Spleen (tissue), 11 donors: ENCODE measurements around the gene LYRM7. TPM values are rescaled to one million over a fixed set of nuclear protein-coding genes. Genes with fewer than 3 reads are reported as not detected.

Source experiments
- DNase-seq: peaks from one replicate; pipeline ENCODE4 v3.0.0-alpha.2; 2020
- H3K27ac ChIP-seq, 8 donors: fragments of 200-600 bp; sonication (generic) in 7 of 8; 1 replicate in 4 of 8; 2 replicates in 4 of 8; pipeline versions ENCODE4 v1.5.0 to v1.8.0; 2016 to 2021; ENCODE audit warnings: inconsistent platforms in 4 of 8, mild to moderate bottlenecking in 4 of 8, moderate library complexity in 1 of 8
- H3K27me3 ChIP-seq, 7 donors: fragments of 200-600 bp; sonication (generic) in 6 of 7; replicated peaks in 1 of 7; 1 replicate in 4 of 7; 2 replicates in 3 of 7; pipeline versions ENCODE4 v1.5.0 to v1.8.0; 2016 to 2021; ENCODE audit warnings: inconsistent platforms in 3 of 7, mild to moderate bottlenecking in 1 of 7
- H3K36me3 ChIP-seq, 6 donors: fragments of 200-600 bp; sonication (generic) in 5 of 6; 1 replicate in 4 of 6; 2 replicates in 2 of 6; pipeline versions ENCODE4 v1.5.0 to v1.8.0; 2016 to 2021; ENCODE audit warnings: inconsistent platforms in 2 of 6
- H3K4me1 ChIP-seq, 6 donors: fragments of 200-600 bp; sonication (generic) in 5 of 6; 1 replicate in 3 of 6; 2 replicates in 3 of 6; pipeline versions ENCODE4 v1.5.0 to v1.8.0; 2016 to 2021; ENCODE audit warnings: inconsistent platforms in 3 of 6
- H3K4me3 ChIP-seq, 8 donors: fragments of 200-600 bp; sonication (generic) in 7 of 8; 1 replicate in 4 of 8; 2 replicates in 4 of 8; pipeline versions ENCODE4 v1.5.0 to v1.8.0; 2016 to 2021; ENCODE audit warnings: inconsistent platforms in 4 of 8, mild to moderate bottlenecking in 4 of 8, moderate library complexity in 2 of 8
- H3K9me3 ChIP-seq, 8 donors: fragments of 200-600 bp; sonication (generic) in 7 of 8; 1 replicate in 4 of 8; 2 replicates in 4 of 8; pipeline versions ENCODE4 v1.5.0 to v1.8.0; 2016 to 2021; ENCODE audit warnings: inconsistent platforms in 4 of 8
- POLR2A ChIP-seq, 3 donors: fragments of 450-650 bp; IDR thresholded peaks; one replicate each; pipeline ENCODE4 v1.5.1; 2017; ENCODE audit warnings: antibody characterized with exemption in 3 of 3, mild to moderate bottlenecking in 1 of 3
- POLR2AphosphoS5 ChIP-seq, 3 donors: sonication (generic); formaldehyde crosslinking; IDR thresholded peaks; one replicate each; pipeline ENCODE4 v1.5.1; 2017; ENCODE audit warnings: antibody characterized with exemption in 3 of 3
- WGBS, 5 donors: extraction: QIAGEN DNeasy Blood & Tissue Kit in 3 of 5; methylation state at CpG; one replicate each; pipeline versions ENCODE4 v1.1.5 to v1.1.7; 2013 to 2018; 5-methylcytosine and 5-hydroxymethylcytosine counted together
- intact Hi-C: fragments of 100-400 bp; cut with DNase I; formaldehyde crosslinking; loops from one replicate; pipeline ENCODE4 v1.15.0; 2023; ENCODE audit warnings: low total_unique reads
- polyA plus RNA-seq, 3 donors: library from polyadenylated mRNA; stranded (reverse); fragments of 200-250 nt; gene quantifications; one replicate each; pipeline ENCODE4 v1.2.1, GENCODE V29; 2013
- total RNA-seq, 7 donors: library from RNA; depleted of rRNA in 3 of 7; stranded (reverse); fragments of >200 nt in 3 of 7; fragmentation: NEBNext Ultra II Directional in 4 of 7; extraction: Animal tissue kit (Norgen Biotek cat#: 25700) in 4 of 7; gene quantifications; one replicate each; pipeline versions ENCODE4 v1.1.0 to v1.2.1, GENCODE V29; 2016 to 2021
- TF ChIP-seq, protein P1 (sequence below), 11 experiments: fragments of 200-600 bp in 7 of 11; fragments of 450-650 bp in 4 of 11; sonication (generic) in 4 of 11; IDR thresholded peaks in 8 of 11; conservative IDR thresholded peaks in 3 of 11; 1 replicate in 7 of 11; 2 replicates in 4 of 11; pipeline versions ENCODE4 v1.4.0 to v1.8.0; 2016 to 2021; ENCODE audit warnings: antibody characterized with exemption in 11 of 11, inconsistent platforms in 4 of 11, mild to moderate bottlenecking in 1 of 11
- donor health status: healthy with polysubstance abuse.
- donor health status: DM: no; HTN: no; CAD: no; lungs with moderate emphysema.
- donor health status: DM: no; HTN: no; CAD: no.
- donor health status: Bipolar disorder and iron deficiency.
- donor health status: healthy.
- donor health status: DM: no; HTN: no; CAD: no.
- donor health status: DM: yes; HTN: yes; CAD: no.

LYRM7 gene
- total and polyA plus RNA-seq, 10 donors: 3.2 to 13.3 (median 9.0) TPM

DNA sequence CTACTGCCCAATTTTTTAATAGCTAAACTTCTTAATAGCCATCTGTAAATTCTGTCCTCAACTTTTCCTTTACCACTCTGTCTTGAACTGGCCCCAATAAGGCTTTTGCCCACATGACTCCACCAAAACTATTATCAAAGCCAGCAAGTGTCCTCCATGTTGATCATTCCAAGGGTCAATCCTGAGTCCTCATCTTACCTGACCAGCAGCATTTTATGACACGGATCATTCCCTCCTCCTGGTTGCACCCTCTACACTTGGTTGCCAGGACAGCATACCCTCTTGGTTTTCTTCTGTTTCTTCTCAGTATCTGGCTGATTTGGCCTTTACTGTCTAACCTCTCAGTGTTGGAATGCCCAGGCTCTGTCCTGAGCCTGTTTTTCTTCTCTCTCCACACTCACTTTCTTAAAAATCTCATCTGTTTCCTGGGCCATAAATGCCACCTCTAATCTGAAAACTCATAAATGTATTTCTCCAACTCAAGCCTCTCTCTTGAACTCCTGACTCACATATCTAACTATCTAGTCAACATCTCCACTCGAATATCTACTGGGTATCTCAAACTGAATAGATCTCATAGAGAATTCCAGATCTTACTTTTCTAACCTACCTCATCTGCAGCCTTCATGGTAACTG, 53.1 kb downstream of the LYRM7 start:
- peaks cover 9 to 59% (median 23%) of the 10 kb centered on the region in 6 donors for H3K4me1 ChIP-seq
- intact Hi-C loops: no loop called here
- DNase-seq: no peak
- H3K27me3 ChIP-seq: no peaks in the 10 kb centered on the region
- H3K27ac ChIP-seq: peak overlapping the region in 7 of 8 donors; percentile 15 to 77 (median 65)
- no peaks in the 10 kb centered on the region for H3K9me3 ChIP-seq
- TF ChIP-seq POLR2A (IDR thresholded peaks at IDR 0.05): no peak
- no peak for TF ChIP-seq POLR2AphosphoS5 (IDR thresholded peaks at IDR 0.05)
- TF ChIP-seq, protein P1, sequence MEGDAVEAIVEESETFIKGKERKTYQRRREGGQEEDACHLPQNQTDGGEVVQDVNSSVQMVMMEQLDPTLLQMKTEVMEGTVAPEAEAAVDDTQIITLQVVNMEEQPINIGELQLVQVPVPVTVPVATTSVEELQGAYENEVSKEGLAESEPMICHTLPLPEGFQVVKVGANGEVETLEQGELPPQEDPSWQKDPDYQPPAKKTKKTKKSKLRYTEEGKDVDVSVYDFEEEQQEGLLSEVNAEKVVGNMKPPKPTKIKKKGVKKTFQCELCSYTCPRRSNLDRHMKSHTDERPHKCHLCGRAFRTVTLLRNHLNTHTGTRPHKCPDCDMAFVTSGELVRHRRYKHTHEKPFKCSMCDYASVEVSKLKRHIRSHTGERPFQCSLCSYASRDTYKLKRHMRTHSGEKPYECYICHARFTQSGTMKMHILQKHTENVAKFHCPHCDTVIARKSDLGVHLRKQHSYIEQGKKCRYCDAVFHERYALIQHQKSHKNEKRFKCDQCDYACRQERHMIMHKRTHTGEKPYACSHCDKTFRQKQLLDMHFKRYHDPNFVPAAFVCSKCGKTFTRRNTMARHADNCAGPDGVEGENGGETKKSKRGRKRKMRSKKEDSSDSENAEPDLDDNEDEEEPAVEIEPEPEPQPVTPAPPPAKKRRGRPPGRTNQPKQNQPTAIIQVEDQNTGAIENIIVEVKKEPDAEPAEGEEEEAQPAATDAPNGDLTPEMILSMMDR (IDR thresholded peaks at IDR 0.05 in 8 of 11, conservative IDR thresholded peaks at IDR 0.05 in 3 of 11): no peak
- H3K36me3 ChIP-seq: no peaks in the 10 kb centered on the region
- 77 to 89% (median 83%) methylated on average over 2 of the region's 2 CpGs for WGBS, 5 donors
- H3K4me3 ChIP-seq: no peak overlapping the region

DNA sequence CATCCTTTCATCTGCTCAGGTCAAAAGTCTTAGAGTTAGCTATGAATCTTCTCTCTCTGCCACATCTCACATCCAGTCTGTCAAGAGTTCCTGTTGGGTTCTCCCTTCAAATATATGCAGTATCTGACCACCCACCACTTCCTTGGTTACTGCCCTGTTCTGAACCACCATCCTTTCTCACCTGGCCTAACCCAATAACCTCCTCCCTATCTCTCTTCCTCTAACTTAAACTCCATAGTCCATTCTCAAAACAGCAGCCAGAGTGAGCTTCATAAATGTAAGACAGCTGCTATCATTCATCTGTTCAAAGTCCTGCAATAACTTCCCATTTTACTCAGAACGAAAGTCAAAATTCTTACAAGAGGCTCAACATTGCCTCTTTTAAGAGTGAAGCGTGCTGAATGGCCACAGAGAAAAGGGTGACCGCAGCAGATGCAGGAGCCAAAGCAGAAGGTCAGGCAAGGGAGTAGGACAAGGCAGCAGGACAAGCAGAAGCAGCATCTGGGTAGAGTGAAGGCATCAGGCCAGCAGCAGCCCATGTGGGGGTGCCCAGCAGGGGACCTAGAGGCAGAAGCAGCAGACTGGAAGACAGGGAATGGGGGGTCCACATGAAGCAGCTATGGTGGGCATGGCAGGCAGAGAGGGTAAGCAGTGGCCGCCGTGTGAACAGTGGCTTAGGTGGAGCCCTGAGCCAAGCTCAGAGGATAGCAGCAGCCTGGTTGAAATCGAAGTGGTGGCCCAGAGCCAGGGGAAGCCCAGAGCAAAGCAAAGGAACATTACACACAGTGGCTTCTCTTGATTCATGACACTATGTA, 53.9 kb downstream of the LYRM7 start:
- H3K36me3 ChIP-seq: no peaks in the 10 kb centered on the region
- intact Hi-C loops: no loop called here
- no peak overlapping the region for H3K4me3 ChIP-seq
- no peaks in the 10 kb centered on the region for H3K9me3 ChIP-seq
- no peaks in the 10 kb centered on the region for H3K27me3 ChIP-seq
- peaks cover 9 to 58% (median 25%) of the 10 kb centered on the region in 6 donors for H3K4me1 ChIP-seq
- peak; percentile 76 for DNase-seq
- H3K27ac ChIP-seq: peak overlapping the region in 7 of 8 donors; percentile 22 to 77 (median 65)
- TF ChIP-seq POLR2AphosphoS5 (IDR thresholded peaks at IDR 0.05) (peak; percentile 39 to 67 (median 65)), POLR2A (IDR thresholded peaks at IDR 0.05) (no peak)
- TF ChIP-seq, protein P1 (IDR thresholded peaks at IDR 0.05 in 8 of 11, conservative IDR thresholded peaks at IDR 0.05 in 3 of 11): no peak
- WGBS, 5 donors: 47 to 55% (median 49%) methylated on average over 6 of the region's 6 CpGs

DNA sequence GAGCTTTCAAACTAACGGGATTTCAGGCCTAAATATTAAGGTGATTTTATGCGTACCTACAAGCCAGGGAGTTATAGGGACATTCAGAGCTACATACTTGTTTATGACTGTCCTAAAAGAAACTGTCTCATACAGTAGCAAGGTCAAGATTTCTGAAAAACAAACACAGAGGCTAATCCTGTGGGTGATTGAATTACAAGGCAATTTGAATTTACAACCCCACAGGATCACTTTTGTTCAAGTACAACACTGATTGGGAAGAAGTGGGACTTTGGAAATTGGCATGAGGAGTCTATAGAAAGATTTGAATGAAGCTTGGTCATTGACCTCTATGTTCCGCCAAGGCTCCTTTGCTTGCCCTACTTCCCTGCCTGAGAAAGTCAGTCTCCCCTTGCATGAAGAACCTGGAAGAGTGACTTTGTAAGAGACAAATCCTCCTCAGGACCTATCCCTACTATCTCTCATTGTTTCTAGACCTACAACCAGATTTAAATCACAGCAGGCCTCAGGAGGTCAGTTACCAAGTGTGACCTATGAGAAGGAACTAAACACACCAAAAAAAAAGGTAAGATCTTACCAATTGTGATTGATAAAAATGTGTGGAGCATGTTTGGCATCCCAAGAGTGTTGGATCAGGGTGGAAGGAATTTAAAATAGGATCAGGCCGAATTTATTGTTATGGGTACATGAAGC, 54.7 kb downstream of the LYRM7 start:
- H3K27ac ChIP-seq: peak overlapping the region in 6 of 8 donors; percentile 22 to 77 (median 66)
- DNase-seq: no peak
- H3K9me3 ChIP-seq: no peaks in the 10 kb centered on the region
- no peaks in the 10 kb centered on the region for H3K36me3 ChIP-seq
- peaks cover 11 to 66% (median 32%) of the 10 kb centered on the region in 6 donors for H3K4me1 ChIP-seq
- H3K4me3 ChIP-seq: no peak overlapping the region
- TF ChIP-seq, protein P1 (IDR thresholded peaks at IDR 0.05 in 8 of 11, conservative IDR thresholded peaks at IDR 0.05 in 3 of 11): no peak
- TF ChIP-seq POLR2A (IDR thresholded peaks at IDR 0.05) (no peak), POLR2AphosphoS5 (IDR thresholded peaks at IDR 0.05) (no peak)
- no peaks in the 10 kb centered on the region for H3K27me3 ChIP-seq
- intact Hi-C loops: no loop called here
- WGBS, 5 donors: 84 to 91% (median 86%) methylated on average over 4 of the region's 4 CpGs
